ENCODE measurements around the gene ACOX3. TPM values are rescaled to one million over a fixed set of nuclear protein-coding genes. Genes with fewer than 3 reads are reported as not detected.
"Not testable (repeated sequence)": the region's sequence is repeated elsewhere in the genome, so short reads cannot be mapped to it uniquely, and the experiment has no call there.

ACOX3 gene
- total and polyA plus RNA-seq, 4 donors = 15.6 to 32.2 (median 21.5) TPM

- Histone ChIP-seq H3K27ac (ENCODE audit: low read depth in 1 of 2, low read length in 1 of 2) (peak overlapping the region in 1 of 2 donors; percentile 1), H3K9ac (ENCODE audit: insufficient read depth in 1 of 2, low read length in 2 of 2) (no peak overlapping the region), H3K27me3 (ENCODE audit: control insufficient read depth in 3 of 3, insufficient read depth in 3 of 3, low read length in 2 of 3) (no peaks in the 10 kb centered on the region), H3K36me3 (ENCODE audit: control insufficient read depth in 4 of 4, insufficient read depth in 4 of 4, low read length in 4 of 4) (peaks cover 0 to 2% (median 0%) of the 10 kb centered on the region in 4 donors), H3K9me3 (ENCODE audit: control insufficient read depth in 4 of 4, insufficient read depth in 3 of 4, low read length in 3 of 4) (no peaks in the 10 kb centered on the region), H3K4me3 (no peak overlapping the region), H3K4me1 (ENCODE audit: control insufficient read depth in 5 of 5, insufficient read depth in 5 of 5, low read length in 5 of 5) (peaks cover 0 to 14% (median 7%) of the 10 kb centered on the region in 5 donors)
- 91 to 92% methylated on average over 5 of the region's 5 CpGs for WGBS, 2 donors
- TF ChIP-seq CTCF (IDR thresholded peaks at IDR 0.05; ENCODE audit: control extremely low read depth, extremely low read depth) = no peak
- DNase-seq (no peak), ATAC-seq (ENCODE audit: insufficient read depth, low FRiP score) (no peak)
These were observed 17.7 kb downstream of the ACOX3 start for GRCh38 chr4:8422786-8423185.

- 73% methylated on average over 4 of the region's 4 CpGs for WGBS, 2 donors
- Histone ChIP-seq H3K27ac (ENCODE audit: low read depth in 1 of 2, low read length in 1 of 2) (peak overlapping the region in 1 of 2 donors; percentile 1), H3K9ac (ENCODE audit: insufficient read depth in 1 of 2, low read length in 2 of 2) (no peak overlapping the region), H3K4me1 (ENCODE audit: control insufficient read depth in 5 of 5, insufficient read depth in 5 of 5, low read length in 5 of 5) (peaks cover 0 to 11% (median 4%) of the 10 kb centered on the region in 5 donors), H3K4me3 (no peak overlapping the region), H3K27me3 (ENCODE audit: control insufficient read depth in 3 of 3, insufficient read depth in 3 of 3, low read length in 2 of 3) (no peaks in the 10 kb centered on the region), H3K9me3 (ENCODE audit: control insufficient read depth in 4 of 4, insufficient read depth in 3 of 4, low read length in 3 of 4) (no peaks in the 10 kb centered on the region), H3K36me3 (ENCODE audit: control insufficient read depth in 4 of 4, insufficient read depth in 4 of 4, low read length in 4 of 4) (peaks cover 0 to 2% (median 0%) of the 10 kb centered on the region in 4 donors)
- TF ChIP-seq CTCF (IDR thresholded peaks at IDR 0.05; ENCODE audit: control extremely low read depth, extremely low read depth) = no peak
- ATAC-seq (ENCODE audit: insufficient read depth, low FRiP score) (no peak), DNase-seq (peak in 1 of 3 donors; percentile 40)
These were observed 18.2 kb downstream of the ACOX3 start for GRCh38 chr4:8422327-8422726.

GRCh38 chr4:8420151-8420550, 20.4 kb downstream of the ACOX3 start:
- not testable (repeated sequence) for ATAC-seq (ENCODE audit: insufficient read depth, low FRiP score); H3K9me3 ChIP-seq (ENCODE audit: control insufficient read depth in 4 of 4, insufficient read depth in 3 of 4, low read length in 3 of 4); H3K9ac ChIP-seq (ENCODE audit: insufficient read depth in 1 of 2, low read length in 2 of 2); DNase-seq; H3K4me3 ChIP-seq; H3K27me3 ChIP-seq (ENCODE audit: control insufficient read depth in 3 of 3, insufficient read depth in 3 of 3, low read length in 2 of 3); H3K36me3 ChIP-seq (ENCODE audit: control insufficient read depth in 4 of 4, insufficient read depth in 4 of 4, low read length in 4 of 4); H3K4me1 ChIP-seq (ENCODE audit: control insufficient read depth in 5 of 5, insufficient read depth in 5 of 5, low read length in 5 of 5)
- peak overlapping the region in 1 of 2 donors; percentile 69 for H3K27ac ChIP-seq (ENCODE audit: low read depth in 1 of 2, low read length in 1 of 2)

GRCh38 chr4:8419222-8420041, 21.1 kb downstream of the ACOX3 start:
- Histone ChIP-seq H3K27ac (ENCODE audit: low read depth in 1 of 2, low read length in 1 of 2) (peak overlapping the region; percentile 57 to 69), H3K4me3 (no peak overlapping the region), H3K27me3 (ENCODE audit: control insufficient read depth in 3 of 3, insufficient read depth in 3 of 3, low read length in 2 of 3) (no peaks in the 10 kb centered on the region), H3K36me3 (ENCODE audit: control insufficient read depth in 4 of 4, insufficient read depth in 4 of 4, low read length in 4 of 4) (peaks cover 8 to 14% (median 11%) of the 10 kb centered on the region in 4 donors), H3K9me3 (ENCODE audit: control insufficient read depth in 4 of 4, insufficient read depth in 3 of 4, low read length in 3 of 4) (no peaks in the 10 kb centered on the region), H3K9ac (ENCODE audit: insufficient read depth in 1 of 2, low read length in 2 of 2) (no peak overlapping the region), H3K4me1 (ENCODE audit: control insufficient read depth in 5 of 5, insufficient read depth in 5 of 5, low read length in 5 of 5) (peaks cover 0 to 7% (median 0%) of the 10 kb centered on the region in 5 donors)
- DNase-seq = no peak
- no peak for TF ChIP-seq CTCF (IDR thresholded peaks at IDR 0.05; ENCODE audit: control extremely low read depth, extremely low read depth)
- no peak for ATAC-seq (ENCODE audit: insufficient read depth, low FRiP score)
- WGBS, 2 donors = 54 to 58% methylated on average over 12 of the region's 12 CpGs
